CD4-positive, alpha-beta T cell treated with Interleukin-6 at 100 ng/mL for 8 hours (primary cell): ENCODE data around the gene STX1B.
"Not testable (repeated sequence)": the region's sequence is repeated elsewhere in the genome, so short reads cannot be mapped to it uniquely, and the experiment has no call there.

Experiments used
- DNase-seq: peaks from one replicate; pipeline ENCODE4 v3.0.0-alpha.2; 2020; ENCODE audit warnings: mixed read lengths, low spot score

Gene STX1B

DNA sequence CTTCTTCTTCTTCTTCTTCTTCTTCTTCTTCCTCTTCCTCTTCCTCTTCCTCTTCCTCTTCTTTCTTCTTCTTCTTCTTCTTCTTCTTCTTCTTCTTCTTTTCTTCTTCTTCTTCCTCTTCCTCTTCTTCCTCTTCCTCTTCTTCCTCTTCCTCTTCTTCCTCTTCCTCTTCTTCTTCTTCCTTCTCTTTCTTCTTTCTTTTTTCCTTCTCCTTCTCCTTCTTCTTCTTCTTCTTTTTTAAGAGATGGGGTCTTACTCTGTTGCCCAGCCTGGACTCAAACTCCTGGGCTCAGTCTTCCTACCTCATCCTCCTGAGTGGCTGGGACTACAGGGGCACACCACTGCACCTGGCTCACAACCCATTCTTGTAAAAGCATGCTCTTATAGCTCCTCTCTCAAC is 2.9 kb upstream of the STX1B start:
- DNase-seq: not testable (repeated sequence)

- DNase-seq: not testable (repeated sequence)
These were observed 1.4 kb upstream of the STX1B start for GRCh38 chr16:31011815-31012214.

GRCh38 chr16:31009894-31010584 is 399 bp downstream of the STX1B start:
- no peak for DNase-seq

DNA sequence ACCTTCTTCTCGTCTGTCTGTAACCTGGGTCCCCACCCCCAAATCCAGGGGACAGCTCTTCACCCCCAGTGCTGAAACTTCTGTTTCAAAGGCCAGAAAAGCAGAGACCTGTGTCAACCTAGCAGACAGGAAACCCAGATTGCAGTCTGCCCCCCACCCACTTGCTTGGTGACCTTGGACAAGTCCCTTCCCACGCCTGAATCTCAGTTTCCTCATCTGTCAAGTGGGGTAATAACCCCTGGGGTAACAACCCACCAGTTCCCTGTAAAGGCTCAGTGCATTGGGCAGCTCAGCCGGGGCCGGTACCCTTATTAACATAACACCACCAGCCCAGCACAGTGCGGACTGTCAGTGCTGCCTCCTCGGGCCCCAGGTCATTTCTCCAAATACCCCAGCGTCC is 1.3 kb downstream of the STX1B start:
- DNase-seq: no peak

- DNase-seq: no peak
These were observed 1.9 kb downstream of the STX1B start for GRCh38 chr16:31008551-31008950.

GRCh38 chr16:31008149-31008548 is 2.3 kb downstream of the STX1B start:
- no peak for DNase-seq

GRCh38 chr16:31007684-31008083 is 2.8 kb downstream of the STX1B start:
- no peak for DNase-seq

GRCh38 chr16:31006589-31006988 is 3.8 kb downstream of the STX1B start:
- no peak for DNase-seq

- no peak for DNase-seq
These were observed 4.4 kb downstream of the STX1B start for GRCh38 chr16:31006086-31006385.

- DNase-seq: no peak
These were observed 4.9 kb downstream of the STX1B start for GRCh38 chr16:31005350-31006085.

GRCh38 chr16:31004658-31005057 is 5.8 kb downstream of the STX1B start:
- DNase-seq: no peak

GRCh38 chr16:31003744-31004143 is 6.7 kb downstream of the STX1B start:
- no peak for DNase-seq

DNA sequence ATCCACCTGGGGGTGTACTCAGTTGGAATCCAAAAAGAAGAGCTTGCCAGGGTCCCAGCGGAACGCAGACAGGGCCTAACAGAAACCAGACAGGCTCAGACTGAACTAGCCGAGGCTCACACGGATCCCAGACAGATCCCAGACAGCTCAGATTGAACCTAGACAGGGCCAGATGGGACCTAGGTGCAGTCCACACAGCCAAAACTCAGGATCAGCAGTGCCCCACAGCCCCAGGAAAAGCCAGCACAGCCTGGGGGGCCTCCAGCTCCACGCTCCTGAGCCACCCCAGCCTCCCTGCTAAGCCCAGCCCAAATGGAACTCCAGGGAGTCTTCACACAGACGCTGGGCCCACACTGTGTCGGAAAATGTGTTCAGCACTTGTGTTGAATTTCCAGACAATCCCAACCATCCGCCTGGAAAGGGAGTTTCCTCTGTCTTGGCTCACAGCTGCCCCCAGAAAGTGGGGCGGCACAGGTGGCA is 7.5 kb downstream of the STX1B start:
- DNase-seq: no peak

DNA sequence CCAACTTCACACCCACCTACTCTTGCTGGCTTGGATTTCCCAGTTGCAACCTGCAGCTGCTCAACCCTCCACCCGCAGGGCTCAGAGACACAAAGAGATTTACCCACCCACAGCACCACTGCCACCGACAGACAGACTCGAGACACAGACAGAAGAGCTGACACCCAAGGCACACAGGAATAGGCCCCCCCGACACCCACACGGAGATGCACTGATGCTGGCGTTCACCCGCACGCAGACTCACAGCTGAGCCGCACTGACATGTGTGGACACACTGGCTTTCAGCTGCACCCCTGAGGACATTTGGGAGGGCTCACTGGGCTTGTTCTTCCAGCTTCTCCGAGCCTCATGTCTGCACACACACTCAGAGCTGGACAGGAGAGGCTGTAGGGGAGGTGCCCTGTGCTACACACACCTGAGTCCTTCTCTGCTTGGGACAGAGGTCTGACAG is 8.2 kb downstream of the STX1B start:
- no peak for DNase-seq

DNA sequence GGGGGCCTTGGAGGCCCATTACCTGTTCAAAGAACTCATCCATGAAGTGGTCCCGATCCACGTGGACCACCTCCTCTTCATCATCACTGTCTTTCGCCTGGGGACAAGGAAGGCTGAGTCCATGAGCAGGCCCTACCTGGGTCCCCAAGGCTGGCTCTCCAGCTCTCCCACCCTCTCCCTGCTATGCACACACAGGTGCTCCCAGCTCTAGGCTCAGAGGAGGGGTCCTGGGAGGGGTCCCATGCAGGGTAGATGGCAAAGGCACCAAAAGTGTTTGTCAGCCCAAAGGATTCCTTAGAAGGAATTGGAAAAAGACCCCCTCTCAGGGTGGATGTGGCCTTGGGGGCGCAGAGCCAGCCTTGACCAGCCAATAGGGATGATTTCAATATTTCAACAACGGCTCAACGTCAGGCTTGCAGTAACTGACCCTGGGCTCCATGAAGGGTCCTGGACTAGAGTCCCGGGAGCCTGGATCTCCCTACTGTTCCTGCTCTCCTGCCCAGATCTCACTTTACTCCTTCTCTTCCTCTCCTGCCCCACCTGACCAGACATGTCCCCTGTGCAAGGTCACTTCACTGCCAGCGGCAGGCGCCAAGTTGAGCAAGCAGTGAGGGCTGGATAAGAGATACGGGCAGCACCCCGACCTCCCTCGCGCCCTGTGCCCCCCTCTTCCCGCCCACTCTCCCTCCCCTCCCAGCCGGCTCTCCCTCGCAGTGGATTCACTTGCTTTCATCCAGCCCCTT is 8.8 kb downstream of the STX1B start:
- no peak for DNase-seq

- DNase-seq: no peak
These were observed 9.6 kb downstream of the STX1B start for GRCh38 chr16:31000671-31001382.

- DNase-seq: no peak
These were observed 11.3 kb downstream of the STX1B start for GRCh38 chr16:30998852-30999761.

GRCh38 chr16:30997725-30998711 is 12.4 kb downstream of the STX1B start:
- DNase-seq: no peak

DNA sequence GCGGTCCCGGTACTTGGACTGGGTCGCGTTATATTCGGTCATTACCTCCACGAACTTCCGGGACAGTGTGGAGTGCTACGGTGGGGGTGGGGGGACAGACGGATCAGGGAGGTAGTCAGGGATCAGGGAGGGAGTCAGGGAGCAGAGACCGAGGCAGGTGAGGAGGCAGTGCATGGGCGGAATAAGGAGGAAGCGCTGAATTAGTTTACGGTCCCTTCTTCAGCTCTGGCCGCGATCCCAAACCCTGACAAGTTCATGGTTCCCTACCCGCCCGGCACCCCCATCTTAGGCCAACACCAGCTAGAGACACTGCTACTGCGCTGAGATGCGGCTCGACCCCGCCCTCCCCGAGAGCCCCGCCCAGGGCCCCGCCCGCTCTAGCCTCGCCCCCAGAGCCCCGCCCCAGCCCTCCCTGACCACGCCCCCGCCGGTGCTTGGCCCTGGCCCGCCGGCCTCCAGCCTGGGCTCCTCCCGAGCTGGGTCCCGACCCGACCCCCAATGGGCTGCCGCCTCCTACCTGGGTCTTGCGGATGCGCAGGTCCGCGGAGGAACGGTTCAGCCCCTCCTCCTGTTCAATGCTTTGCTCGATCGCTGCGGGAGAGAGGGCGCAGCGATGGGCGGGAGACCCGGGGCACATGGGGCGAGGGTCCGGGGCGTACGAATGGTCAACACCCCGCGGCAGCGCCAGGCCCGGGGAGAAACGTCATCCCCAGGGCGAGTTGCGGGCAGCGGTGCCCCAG is 13.3 kb downstream of the STX1B start:
- DNase-seq: peak; percentile 82
